Measurements from ENCODE around the gene ORAI2. TPM values are rescaled to one million over a fixed set of nuclear protein-coding genes. Genes with fewer than 3 reads are reported as not detected.
A peak's percentile ranks its signal among the peaks of the same experiment; 100 is the strongest.

Gene ORAI2
- total RNA-seq, 1 experiment from 2014 or later, result 11.4 TPM

DNA sequence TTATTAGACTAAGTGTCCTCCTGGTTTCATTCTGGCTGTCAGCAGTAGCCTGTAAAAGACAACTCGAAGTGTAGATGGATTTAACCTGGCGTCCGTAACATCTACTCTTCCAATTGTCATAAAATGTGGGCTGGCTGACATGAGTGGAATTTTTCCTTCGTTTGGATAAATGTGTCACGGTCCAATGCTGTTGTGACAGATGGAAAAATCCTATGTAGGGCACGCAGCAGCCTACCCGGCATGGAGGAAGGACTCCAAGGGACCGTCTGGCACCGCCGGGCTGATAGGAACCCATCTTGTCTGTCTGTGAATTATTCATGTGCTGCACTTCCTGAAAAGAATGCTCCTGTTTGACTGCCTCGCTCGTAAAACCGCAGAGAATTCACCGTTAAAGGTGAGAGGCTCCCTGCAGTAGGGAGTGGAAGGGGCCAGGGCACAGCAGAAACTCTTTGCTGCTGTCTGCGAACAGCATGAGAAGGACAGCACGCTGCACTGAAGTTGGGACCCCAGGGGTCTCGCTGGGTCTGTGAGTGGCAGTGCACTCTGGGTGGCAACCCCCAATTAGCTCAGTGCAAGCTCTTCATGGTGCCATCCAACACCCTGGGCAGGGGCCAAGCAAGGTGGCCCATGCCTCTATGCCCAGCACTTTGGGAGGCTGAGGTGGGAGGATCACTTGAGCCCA, 1.6 kb upstream of the ORAI2 start:
- Mint-ChIP-seq H3K27ac (ENCODE audit: unreplicated experiment) (no peak overlapping the region), H3K36me3 (ENCODE audit: insufficient read depth, unreplicated experiment) (peaks cover 20% of the 10 kb centered on the region), H3K4me3 (ENCODE audit: low read depth, unreplicated experiment) (no peak overlapping the region), H3K27me3 (ENCODE audit: unreplicated experiment) (no peaks in the 10 kb centered on the region), H3K9me3 (ENCODE audit: low read depth, unreplicated experiment) (no peaks in the 10 kb centered on the region), H3K4me1 (ENCODE audit: low read depth, unreplicated experiment) (peaks cover 8% of the 10 kb centered on the region)
- BruUV-seq (replicated peaks), result no TSS peak
- TF ChIP-seq, protein P1, sequence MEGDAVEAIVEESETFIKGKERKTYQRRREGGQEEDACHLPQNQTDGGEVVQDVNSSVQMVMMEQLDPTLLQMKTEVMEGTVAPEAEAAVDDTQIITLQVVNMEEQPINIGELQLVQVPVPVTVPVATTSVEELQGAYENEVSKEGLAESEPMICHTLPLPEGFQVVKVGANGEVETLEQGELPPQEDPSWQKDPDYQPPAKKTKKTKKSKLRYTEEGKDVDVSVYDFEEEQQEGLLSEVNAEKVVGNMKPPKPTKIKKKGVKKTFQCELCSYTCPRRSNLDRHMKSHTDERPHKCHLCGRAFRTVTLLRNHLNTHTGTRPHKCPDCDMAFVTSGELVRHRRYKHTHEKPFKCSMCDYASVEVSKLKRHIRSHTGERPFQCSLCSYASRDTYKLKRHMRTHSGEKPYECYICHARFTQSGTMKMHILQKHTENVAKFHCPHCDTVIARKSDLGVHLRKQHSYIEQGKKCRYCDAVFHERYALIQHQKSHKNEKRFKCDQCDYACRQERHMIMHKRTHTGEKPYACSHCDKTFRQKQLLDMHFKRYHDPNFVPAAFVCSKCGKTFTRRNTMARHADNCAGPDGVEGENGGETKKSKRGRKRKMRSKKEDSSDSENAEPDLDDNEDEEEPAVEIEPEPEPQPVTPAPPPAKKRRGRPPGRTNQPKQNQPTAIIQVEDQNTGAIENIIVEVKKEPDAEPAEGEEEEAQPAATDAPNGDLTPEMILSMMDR (IDR thresholded peaks at IDR 0.05; ENCODE audit: unreplicated experiment), result no peak
- CTCF ChIA-PET, result no interaction called here
- intact Hi-C loops (cut with micrococcal nuclease; ENCODE audit: unreplicated experiment), result no loop called here
- no peak for DNase-seq

DNA sequence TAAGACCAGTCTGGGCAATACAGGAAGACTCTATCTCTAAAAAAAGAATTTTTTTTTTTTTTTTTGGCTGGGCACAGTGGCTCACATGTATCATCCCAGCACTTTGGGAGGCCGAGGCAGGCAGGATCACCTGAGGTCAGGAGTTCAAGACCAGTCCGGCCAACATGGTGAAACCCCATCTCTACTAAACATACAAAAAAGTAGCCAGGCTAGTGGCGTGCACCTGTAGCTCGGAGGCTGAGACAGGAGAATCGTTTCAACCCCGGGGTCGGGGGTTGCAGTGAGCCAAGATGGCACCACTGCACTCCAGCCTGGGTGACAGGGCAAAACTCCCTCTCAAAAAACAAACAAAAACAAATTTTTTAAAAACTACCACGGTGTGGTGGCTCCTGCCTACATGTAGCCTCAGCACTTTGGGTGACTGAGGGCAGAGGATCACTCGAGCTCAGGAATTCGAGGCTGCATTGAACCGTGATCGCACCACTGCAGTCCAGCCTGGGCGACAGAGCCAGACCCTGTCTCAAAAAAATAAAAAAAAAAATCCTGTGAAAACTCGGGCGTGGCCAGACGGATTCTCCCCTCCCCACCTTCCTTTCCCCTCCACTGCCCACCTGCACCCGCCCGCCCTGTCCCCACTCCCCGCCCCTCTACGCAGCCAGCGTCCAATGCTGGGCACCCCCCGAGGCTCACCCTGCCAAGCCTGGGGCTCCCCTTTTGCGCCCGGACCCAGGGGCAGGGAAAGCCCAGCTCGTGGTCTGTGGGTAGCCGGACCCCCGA, 745 bp upstream of the ORAI2 start:
- Mint-ChIP-seq H3K36me3 (ENCODE audit: insufficient read depth, unreplicated experiment) (peaks cover 20% of the 10 kb centered on the region), H3K27me3 (ENCODE audit: unreplicated experiment) (no peaks in the 10 kb centered on the region), H3K4me1 (ENCODE audit: low read depth, unreplicated experiment) (peaks cover 8% of the 10 kb centered on the region), H3K4me3 (ENCODE audit: low read depth, unreplicated experiment) (peak overlapping the region; percentile 66), H3K9me3 (ENCODE audit: low read depth, unreplicated experiment) (no peaks in the 10 kb centered on the region), H3K27ac (ENCODE audit: unreplicated experiment) (no peak overlapping the region)
- TF ChIP-seq, protein P1 (IDR thresholded peaks at IDR 0.05; ENCODE audit: unreplicated experiment), result no peak
- BruUV-seq (replicated peaks), result no TSS peak
- intact Hi-C loops (cut with micrococcal nuclease; ENCODE audit: unreplicated experiment), result no loop called here
- DNase-seq, result no peak
- CTCF ChIA-PET, result no interaction called here

DNA sequence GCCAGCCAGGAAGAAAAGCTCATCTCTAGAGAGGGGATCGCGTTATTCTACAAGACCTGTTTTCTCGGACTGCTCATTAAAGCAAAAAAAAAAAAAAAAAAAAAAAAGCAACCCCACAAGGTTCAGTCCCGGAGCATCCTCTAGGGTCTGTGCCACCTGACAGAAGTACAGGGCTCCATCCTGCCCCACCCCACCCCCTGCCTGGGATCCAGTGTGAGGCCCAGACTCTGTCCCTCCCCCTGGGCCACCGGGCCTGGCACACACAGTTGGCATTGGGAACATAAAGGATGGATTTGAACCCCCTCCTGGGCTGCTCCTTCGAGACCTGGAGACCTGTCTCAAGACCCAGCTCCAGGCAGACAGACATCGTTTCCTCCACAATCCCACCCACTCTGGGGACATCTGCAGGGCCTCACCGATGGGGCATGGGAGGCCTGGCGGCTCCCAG, 688 bp downstream of the ORAI2 start:
- peak; percentile 4 for DNase-seq
- peaks cover 8% of the 10 kb centered on the region for H3K4me1 Mint-ChIP-seq (ENCODE audit: low read depth, unreplicated experiment)
- no peaks in the 10 kb centered on the region for H3K9me3 Mint-ChIP-seq (ENCODE audit: low read depth, unreplicated experiment)
- TF ChIP-seq, protein P1 (IDR thresholded peaks at IDR 0.05; ENCODE audit: unreplicated experiment), result no peak
- intact Hi-C loops (cut with micrococcal nuclease; ENCODE audit: unreplicated experiment), result no loop called here
- no TSS peak for BruUV-seq (replicated peaks)
- peak overlapping the region; percentile 61 for H3K27ac Mint-ChIP-seq (ENCODE audit: unreplicated experiment)
- H3K27me3 Mint-ChIP-seq (ENCODE audit: unreplicated experiment), result no peaks in the 10 kb centered on the region
- CTCF ChIA-PET, result interaction anchor here (0.6 to 0.7 kb wide), 2 partner anchors 20 to 784 kb away, joined by 4 to 7 read pairs; no protein-coding TSS in a partner anchor
- peaks cover 20% of the 10 kb centered on the region for H3K36me3 Mint-ChIP-seq (ENCODE audit: insufficient read depth, unreplicated experiment)
- peak overlapping the region; percentile 66 for H3K4me3 Mint-ChIP-seq (ENCODE audit: low read depth, unreplicated experiment)

DNA sequence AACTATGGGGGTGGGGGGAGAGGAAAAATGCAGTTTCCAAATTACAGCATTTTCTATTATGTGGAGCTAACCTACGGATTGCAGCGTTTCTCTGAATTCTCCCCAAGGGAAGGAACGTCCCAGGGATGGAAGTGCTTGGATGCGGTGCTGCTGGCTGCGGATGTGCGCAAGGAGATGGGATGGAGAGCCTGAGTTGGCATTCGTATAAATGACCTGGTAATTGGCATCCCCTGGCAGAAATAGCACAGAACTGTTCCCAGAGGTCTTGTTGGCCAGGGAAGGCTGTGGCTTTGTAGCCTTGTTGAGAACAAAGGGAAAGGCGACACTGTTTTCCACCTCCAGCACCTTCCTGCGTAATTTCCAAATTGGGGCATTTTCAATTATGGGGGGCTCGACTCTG, 2.7 kb downstream of the ORAI2 start:
- Mint-ChIP-seq H3K4me3 (ENCODE audit: low read depth, unreplicated experiment) (no peak overlapping the region), H3K4me1 (ENCODE audit: low read depth, unreplicated experiment) (peaks cover 8% of the 10 kb centered on the region), H3K9me3 (ENCODE audit: low read depth, unreplicated experiment) (no peaks in the 10 kb centered on the region), H3K27me3 (ENCODE audit: unreplicated experiment) (no peaks in the 10 kb centered on the region), H3K36me3 (ENCODE audit: insufficient read depth, unreplicated experiment) (peaks cover 14% of the 10 kb centered on the region), H3K27ac (ENCODE audit: unreplicated experiment) (no peak overlapping the region)
- CTCF ChIA-PET, result interaction anchor here (0.7 kb wide), 2 partner anchors 19 to 158 kb away, joined by 5 to 7 read pairs; no protein-coding TSS in a partner anchor
- no peak for DNase-seq
- BruUV-seq (replicated peaks), result TSS peak; percentile 14
- TF ChIP-seq, protein P1 (IDR thresholded peaks at IDR 0.05; ENCODE audit: unreplicated experiment), result no peak
- intact Hi-C loops (cut with micrococcal nuclease; ENCODE audit: unreplicated experiment), result no loop called here
